ENCODE measurements around the gene SRP54.
"Not testable (repeated sequence)": the region's sequence is repeated elsewhere in the genome, so short reads cannot be mapped to it uniquely, and the experiment has no call there.

SRP54 gene

DNA sequence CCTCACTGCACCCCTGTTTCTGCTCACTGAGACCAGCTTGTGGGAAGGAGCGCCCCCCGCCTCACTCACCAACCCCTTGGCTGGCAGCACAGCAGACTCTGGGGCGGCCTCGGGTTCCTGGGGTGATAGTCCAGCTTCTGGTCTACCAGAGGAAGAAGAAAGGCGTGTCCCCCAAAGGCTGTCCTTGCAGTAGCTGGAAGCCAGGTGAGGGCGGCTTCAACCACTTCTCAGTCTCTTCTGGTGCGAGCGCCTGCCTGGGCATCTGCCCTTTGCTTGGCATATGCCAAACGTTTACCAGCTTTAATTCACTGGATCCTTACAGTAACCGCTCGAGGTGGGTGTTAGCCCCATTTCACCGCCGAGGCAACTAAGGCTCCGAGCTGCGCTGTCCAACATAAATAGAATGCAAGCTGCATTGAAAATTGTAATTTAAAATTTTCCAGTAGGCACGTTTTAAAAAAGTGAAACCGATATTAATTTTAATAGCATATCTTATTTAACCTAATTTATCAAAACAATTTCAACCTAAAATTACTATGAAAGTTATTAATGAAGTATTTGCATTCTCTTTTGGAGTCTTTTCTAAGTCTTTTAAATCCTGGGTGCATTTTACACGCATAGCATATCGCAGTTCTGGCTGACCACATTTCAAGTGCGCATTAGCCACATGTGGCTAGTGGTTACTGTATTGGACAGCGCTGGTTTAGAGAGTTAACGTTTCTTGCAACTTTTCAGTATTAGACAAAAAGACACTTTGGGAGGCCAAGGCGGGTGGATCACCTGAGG lies 64.2 kb downstream of the SRP54 start:
- DNase-seq (ENCODE audit: low read depth): no peak

- no peak for DNase-seq (ENCODE audit: low read depth)
Observed at GRCh38 chr14:35047976-35048513, 65.3 kb downstream of the SRP54 start.

DNA sequence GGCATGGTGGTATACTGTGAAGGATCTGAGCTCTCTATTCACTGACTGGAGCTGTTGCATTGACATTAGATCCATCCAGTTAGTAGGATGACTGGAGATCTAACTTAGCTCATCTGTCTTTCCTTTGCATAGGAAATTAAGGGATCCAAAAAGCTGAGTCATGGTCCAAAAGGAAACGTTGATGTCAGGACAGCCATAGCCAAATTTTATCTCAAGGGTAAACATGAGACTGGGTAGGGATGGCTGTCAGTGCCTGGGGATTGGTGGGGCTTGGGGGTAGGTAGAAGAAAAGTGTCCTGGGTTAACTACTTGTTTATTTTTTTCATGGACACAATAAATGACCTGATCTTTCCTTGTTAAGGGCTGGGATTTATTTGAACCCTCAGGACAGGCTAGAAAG lies 67.9 kb downstream of the SRP54 start:
- DNase-seq (ENCODE audit: low read depth): no peak

DNA sequence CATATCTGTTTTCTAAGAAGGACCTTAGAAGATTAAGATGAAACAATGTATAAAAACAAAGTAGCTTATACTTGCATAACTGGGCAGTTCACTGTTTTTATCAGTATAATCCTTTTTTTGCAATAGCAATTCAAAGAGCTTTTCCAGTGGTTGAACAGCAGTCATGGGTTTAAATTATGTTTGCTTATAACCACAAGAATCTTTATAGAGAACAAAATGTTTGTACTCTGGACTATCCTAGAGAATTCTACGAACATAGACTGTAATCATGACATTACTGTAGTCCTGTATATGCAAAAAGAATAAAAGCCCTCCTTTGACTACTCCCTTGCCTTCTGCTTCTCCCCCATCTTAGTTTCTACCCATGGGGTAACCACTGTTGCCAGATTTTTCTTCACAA lies 69.0 kb downstream of the SRP54 start:
- no peak for DNase-seq (ENCODE audit: low read depth)

DNA sequence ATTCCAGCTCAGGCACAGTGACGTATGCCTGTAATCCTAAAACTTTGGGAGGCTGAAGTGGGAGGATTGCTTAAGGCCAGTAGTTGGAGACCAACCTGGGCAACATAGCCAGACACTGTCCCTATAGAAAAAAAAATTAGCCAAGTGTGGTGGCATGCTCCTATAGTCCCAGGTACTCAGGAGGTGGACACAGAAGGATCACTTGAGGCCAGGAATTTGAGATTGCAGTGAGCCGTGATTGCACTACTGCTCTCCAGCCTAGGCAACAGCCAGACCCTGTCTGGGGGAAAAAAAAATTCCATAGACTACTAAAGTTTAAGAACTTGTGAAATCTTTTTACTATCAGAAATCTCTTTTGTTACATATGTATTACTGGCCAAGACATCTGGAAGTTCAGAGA lies 69.8 kb downstream of the SRP54 start:
- no peak for DNase-seq (ENCODE audit: low read depth)

- DNase-seq (ENCODE audit: low read depth): not testable (repeated sequence)
Observed at GRCh38 chr14:35061113-35061791, 78.5 kb downstream of the SRP54 start.

DNA sequence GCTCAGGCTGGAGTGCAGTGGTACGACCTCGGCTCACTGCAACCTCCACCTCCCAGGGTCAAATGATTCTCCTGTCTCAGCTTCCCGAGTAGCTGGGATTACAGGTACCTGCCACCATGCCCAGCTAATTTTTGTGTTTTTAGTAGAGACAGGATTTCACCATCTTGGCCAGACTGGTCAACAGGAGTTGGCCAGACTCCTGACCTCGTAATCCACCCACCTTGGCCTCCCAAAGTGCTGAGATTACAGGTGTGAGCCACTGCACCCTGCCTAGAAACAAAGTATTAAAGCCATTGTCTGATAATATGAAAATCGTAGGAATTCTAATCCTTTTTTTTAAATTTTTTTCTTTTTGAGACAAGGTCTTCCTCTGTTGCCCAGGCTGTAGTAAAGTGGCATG lies 82.9 kb downstream of the SRP54 start:
- not testable (repeated sequence) for DNase-seq (ENCODE audit: low read depth)

GRCh38 chr14:35068238-35069012 lies 85.6 kb downstream of the SRP54 start:
- DNase-seq (ENCODE audit: low read depth): no peak

GRCh38 chr14:35072226-35072625 lies 89.4 kb downstream of the SRP54 start:
- DNase-seq (ENCODE audit: low read depth): no peak

- DNase-seq (ENCODE audit: low read depth): no peak
Observed at GRCh38 chr14:35073486-35073885, 90.7 kb downstream of the SRP54 start.

- no peak for DNase-seq (ENCODE audit: low read depth)
Observed at GRCh38 chr14:35078082-35078481, 95.3 kb downstream of the SRP54 start.
